ENCODE results near the gene DDO.

Gene DDO

DNA sequence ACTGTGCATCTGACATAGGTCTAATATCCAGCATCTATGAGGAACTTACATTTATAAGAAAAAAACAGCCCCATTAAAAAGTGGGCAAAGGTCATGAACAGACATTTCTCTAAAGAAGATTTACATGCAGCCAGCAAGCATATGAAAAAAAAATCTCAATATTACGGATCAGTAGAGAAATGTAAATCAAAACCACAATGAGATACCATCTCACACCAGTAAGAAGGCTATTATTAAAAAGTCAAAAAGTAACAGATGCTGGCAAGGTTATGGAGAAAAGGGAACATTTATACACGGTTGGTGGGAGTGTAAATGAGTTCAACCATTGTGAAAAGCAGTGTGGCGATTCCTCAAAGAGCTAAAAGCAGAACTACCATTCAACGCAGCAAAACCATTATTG is 70.3 kb downstream of the DDO start:
- H3K9me3 ChIP-seq (ENCODE audit: insufficient read depth, low read length), result no peaks in the 10 kb centered on the region
- no peaks in the 10 kb centered on the region for H3K79me2 ChIP-seq (ENCODE audit: insufficient read depth, low read length)
- no peak overlapping the region for H3K4me3 ChIP-seq (ENCODE audit: insufficient read depth, low read length, poor library complexity, severe bottlenecking)
- H3K27me3 ChIP-seq (ENCODE audit: low read length), result no peaks in the 10 kb centered on the region
- no peaks in the 10 kb centered on the region for H4K20me1 ChIP-seq (ENCODE audit: low read depth, low read length)
- H3K36me3 ChIP-seq (ENCODE audit: low read length), result no peaks in the 10 kb centered on the region
- no peak overlapping the region for H3K9ac ChIP-seq (ENCODE audit: low read length)
- no peak overlapping the region for H3K4me2 ChIP-seq (ENCODE audit: low read depth, low read length, poor library complexity, severe bottlenecking)
- H3K27ac ChIP-seq (ENCODE audit: low read depth, low read length), result no peak overlapping the region
- no peaks in the 10 kb centered on the region for H3F3A ChIP-seq (ENCODE audit: insufficient read depth)
- no peak overlapping the region for H2AFZ ChIP-seq (ENCODE audit: low read depth, low read length, severe bottlenecking)
- H3K9me2 ChIP-seq (replicated peaks; ENCODE audit: insufficient read depth, low read length), result no peaks in the 10 kb centered on the region
- no peak for TF ChIP-seq EZH2phosphoT487 (conservative IDR thresholded peaks at IDR 0.05; ENCODE audit: low read length)
- TF ChIP-seq, protein P1, sequence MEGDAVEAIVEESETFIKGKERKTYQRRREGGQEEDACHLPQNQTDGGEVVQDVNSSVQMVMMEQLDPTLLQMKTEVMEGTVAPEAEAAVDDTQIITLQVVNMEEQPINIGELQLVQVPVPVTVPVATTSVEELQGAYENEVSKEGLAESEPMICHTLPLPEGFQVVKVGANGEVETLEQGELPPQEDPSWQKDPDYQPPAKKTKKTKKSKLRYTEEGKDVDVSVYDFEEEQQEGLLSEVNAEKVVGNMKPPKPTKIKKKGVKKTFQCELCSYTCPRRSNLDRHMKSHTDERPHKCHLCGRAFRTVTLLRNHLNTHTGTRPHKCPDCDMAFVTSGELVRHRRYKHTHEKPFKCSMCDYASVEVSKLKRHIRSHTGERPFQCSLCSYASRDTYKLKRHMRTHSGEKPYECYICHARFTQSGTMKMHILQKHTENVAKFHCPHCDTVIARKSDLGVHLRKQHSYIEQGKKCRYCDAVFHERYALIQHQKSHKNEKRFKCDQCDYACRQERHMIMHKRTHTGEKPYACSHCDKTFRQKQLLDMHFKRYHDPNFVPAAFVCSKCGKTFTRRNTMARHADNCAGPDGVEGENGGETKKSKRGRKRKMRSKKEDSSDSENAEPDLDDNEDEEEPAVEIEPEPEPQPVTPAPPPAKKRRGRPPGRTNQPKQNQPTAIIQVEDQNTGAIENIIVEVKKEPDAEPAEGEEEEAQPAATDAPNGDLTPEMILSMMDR (IDR thresholded peaks at IDR 0.05; ENCODE audit: insufficient read depth, low read length, poor library complexity, severe bottlenecking), result no peak

DNA sequence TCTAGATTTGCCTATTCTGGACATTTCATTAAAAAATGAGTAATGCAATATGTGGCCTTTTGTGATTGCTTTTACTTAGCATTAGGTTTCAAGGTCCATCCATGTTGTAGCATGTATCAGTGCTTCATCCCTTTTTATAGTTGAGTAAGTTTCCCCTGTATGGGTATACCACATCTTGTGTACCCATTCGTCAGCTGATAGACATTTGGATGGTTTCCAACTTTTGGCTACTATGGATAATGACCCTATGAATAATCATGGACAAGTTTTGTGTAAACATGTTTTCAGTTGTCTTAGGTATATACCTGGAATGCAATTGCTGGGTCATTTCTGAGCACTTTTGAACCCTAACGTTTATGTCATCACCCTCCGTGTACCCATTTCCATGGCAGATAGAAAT is 72.6 kb downstream of the DDO start:
- H3F3A ChIP-seq (ENCODE audit: insufficient read depth), result no peaks in the 10 kb centered on the region
- no peak overlapping the region for H3K9ac ChIP-seq (ENCODE audit: low read length)
- no peak overlapping the region for H3K4me3 ChIP-seq (ENCODE audit: insufficient read depth, low read length, poor library complexity, severe bottlenecking)
- no peak for TF ChIP-seq EZH2phosphoT487 (conservative IDR thresholded peaks at IDR 0.05; ENCODE audit: low read length)
- TF ChIP-seq, protein P1 (IDR thresholded peaks at IDR 0.05; ENCODE audit: insufficient read depth, low read length, poor library complexity, severe bottlenecking), result no peak
- no peaks in the 10 kb centered on the region for H3K9me3 ChIP-seq (ENCODE audit: insufficient read depth, low read length)
- no peak overlapping the region for H2AFZ ChIP-seq (ENCODE audit: low read depth, low read length, severe bottlenecking)
- H3K4me2 ChIP-seq (ENCODE audit: low read depth, low read length, poor library complexity, severe bottlenecking), result no peak overlapping the region
- H3K79me2 ChIP-seq (ENCODE audit: insufficient read depth, low read length), result no peaks in the 10 kb centered on the region
- no peaks in the 10 kb centered on the region for H3K9me2 ChIP-seq (replicated peaks; ENCODE audit: insufficient read depth, low read length)
- H3K27ac ChIP-seq (ENCODE audit: low read depth, low read length), result no peak overlapping the region
- no peaks in the 10 kb centered on the region for H4K20me1 ChIP-seq (ENCODE audit: low read depth, low read length)
- no peaks in the 10 kb centered on the region for H3K36me3 ChIP-seq (ENCODE audit: low read length)
- H3K27me3 ChIP-seq (ENCODE audit: low read length), result no peaks in the 10 kb centered on the region
